GM21526 (cell line): ENCODE data around the gene SLC6A19.

Experiments
- ATAC-seq: cut with Tn5 transposase; IDR thresholded peaks from one replicate; pipeline ENCODE4 v1.9.1; 2021; ENCODE audit warnings: moderate library complexity; ENCODE audit not compliant: unreplicated experiment, low FRiP score

Gene SLC6A19

DNA sequence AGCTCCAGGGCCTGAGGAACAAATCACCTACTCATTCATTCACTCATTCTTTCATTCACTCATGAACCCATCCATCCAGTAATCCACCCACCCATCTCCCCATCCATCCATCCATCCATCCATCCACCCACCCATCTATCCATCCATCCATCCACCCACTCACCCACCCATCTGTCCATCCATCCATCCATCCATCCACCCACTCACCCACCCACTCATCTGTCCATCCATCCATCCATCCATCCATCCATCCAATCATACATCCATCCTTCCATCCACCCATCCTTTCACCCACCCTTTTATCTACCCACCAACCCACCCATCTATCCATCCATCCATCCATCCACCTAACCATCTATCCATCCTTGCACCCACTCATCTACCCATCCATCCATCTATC lies 35.5 kb upstream of the SLC6A19 start:
- ATAC-seq, result no peak

DNA sequence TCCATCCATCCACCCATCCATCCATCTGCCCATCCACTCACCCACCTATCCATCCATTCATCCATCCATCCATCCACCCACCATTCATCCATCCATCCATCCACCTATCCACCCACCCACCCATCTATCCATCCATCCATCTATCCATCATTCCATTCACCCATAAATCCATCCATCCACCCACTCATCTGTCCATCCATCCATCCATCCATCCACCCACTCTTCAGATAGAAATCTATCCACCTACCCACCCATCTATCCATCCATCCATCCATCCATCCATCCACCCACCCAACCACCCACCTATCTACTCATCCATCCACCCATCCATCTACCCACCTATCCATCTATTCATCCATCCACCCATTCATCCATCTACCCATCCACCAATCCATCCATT lies 35.0 kb upstream of the SLC6A19 start:
- ATAC-seq, result no peak

GRCh38 chr5:1167361-1167727 lies 34.1 kb upstream of the SLC6A19 start:
- peak; percentile 19 for ATAC-seq

- peak; percentile 69 for ATAC-seq
These were observed 33.4 kb upstream of the SLC6A19 start for GRCh38 chr5:1167728-1168709.

- ATAC-seq, result no peak
These were observed 32.6 kb upstream of the SLC6A19 start for GRCh38 chr5:1168796-1169195.

GRCh38 chr5:1169211-1170115 lies 31.9 kb upstream of the SLC6A19 start:
- no peak for ATAC-seq

GRCh38 chr5:1171340-1171941 lies 30.0 kb upstream of the SLC6A19 start:
- ATAC-seq, result no peak

GRCh38 chr5:1172007-1172581 lies 29.3 kb upstream of the SLC6A19 start:
- no peak for ATAC-seq

DNA sequence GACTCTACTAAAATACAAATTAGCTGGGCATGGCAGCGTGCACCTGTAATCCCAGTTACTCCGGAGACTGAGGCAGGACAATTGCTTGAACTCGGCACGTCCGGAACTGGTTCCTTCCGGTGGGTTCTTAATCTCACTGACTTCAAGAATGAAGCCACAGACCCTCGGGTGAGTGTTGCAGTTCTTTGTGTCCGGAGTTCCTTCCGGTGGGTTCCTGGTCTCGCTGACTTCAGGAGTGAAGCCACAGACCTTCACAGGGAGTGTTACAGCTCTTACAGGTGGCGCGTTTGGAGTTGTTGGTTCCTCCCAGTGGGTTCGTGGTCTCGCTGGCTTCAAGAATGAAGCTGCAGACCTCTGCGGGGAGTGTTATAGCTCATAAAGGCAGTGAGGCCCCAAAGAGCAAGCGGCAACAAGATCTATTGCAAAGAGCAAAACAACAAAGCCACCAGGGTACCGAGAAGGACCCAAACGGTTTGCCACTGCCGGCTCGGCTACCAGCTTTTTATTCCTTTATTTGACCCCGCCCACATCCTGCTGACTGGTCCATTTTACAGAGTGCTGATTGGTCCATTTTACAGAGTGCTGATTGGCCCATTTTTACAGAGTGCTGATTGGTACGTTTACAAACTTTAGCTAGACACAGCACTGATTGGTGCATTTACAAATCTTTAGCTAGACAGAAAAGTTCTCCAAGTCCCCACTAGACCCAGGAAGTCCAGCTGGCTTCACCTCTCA lies 28.6 kb upstream of the SLC6A19 start:
- ATAC-seq, result no peak

GRCh38 chr5:1173485-1174070 lies 27.8 kb upstream of the SLC6A19 start:
- ATAC-seq, result no peak

GRCh38 chr5:1174122-1174936 lies 27.1 kb upstream of the SLC6A19 start:
- ATAC-seq, result no peak

GRCh38 chr5:1175015-1175414 lies 26.4 kb upstream of the SLC6A19 start:
- ATAC-seq, result no peak

GRCh38 chr5:1175801-1176472 lies 25.5 kb upstream of the SLC6A19 start:
- ATAC-seq, result no peak

DNA sequence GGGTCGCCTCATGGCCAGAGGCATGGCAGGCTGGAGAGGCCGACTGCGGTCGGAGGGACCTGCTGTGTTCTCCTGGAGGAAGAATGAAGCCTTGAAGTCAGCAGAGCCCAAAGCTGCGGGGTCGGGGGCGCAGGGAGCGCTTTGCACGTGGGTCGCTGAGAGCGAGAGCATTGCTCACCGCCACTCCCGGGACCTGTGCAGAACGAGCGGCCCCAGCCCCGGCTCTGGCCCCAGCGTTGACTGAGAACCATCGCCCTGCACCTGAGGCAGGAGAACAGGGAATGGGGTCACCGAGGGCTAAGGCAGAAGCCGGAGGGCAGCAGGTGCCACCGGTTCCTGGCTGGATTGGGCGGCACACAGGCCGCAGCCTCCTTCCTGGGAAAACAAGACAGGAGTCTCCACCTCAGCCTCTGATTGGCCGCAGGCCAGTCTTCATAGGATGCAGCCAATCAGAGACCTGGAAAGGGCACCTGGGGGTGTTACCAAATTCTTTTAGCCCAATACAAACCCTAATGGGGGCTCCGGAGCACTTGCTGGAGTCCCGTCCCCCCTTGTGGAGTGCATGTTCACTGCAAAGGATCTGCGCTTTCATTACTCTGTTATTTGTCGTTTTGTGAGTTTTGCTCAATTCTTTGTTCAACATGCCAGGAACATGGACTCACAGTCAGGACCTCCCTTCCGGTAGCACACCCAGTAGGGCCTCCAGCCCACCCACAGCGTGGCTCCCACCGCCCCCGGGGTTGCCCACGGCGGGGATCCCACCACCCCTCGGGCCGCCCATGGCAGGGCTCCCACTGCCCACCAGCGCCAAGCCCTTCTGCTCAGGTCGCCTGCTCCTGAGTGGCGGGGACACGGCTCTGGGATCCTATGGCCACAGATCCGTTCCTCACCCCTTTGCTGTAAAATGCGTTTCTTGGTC lies 24.7 kb upstream of the SLC6A19 start:
- ATAC-seq, result no peak

DNA sequence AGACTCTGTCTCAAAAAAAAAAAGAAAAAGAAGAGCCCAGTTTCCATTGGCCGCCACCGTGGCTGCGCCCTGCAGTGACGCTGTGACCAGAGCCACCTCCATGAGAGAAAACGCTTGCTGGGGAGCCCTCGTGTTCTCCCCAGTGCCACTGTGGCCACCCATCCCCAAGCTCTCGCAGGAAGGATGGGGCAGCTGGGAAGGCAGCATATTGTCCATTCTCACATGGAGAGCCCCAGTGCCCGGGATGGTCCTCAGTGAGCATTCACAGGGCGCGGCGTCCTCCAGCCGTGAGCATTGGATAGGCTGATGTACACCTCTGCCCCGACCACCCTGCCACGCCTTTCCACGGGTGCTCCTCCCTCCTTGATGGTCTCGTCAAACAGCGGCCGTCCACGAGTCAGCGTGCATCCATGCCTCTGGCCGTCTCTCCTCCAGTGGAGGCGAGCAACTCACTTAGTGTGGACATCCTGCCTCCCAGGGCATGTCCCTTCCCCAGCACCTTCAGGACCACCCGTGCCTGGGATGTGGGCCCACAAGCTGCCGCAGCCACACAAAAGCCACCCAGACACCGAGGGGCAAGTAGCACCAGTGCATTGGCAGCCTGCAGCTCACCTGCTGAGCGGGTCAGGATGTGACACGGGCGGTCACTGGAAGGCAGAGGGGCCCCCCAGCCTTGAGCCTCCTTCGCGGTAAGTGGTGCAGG lies 23.4 kb upstream of the SLC6A19 start:
- ATAC-seq, result no peak

GRCh38 chr5:1178529-1179382 lies 22.6 kb upstream of the SLC6A19 start:
- no peak for ATAC-seq
